DOHH2 (cell line): Measurements from ENCODE around the gene CSNK2A3.

Experiments
- EZH2phosphoT487 ChIP-seq: fragments of 200-600 bp; sonication (generic); IDR thresholded peaks from 2 replicates; pipeline ENCODE4 v1.6.1; 2017; ENCODE audit warnings: borderline replicate concordance, mild to moderate bottlenecking, antibody characterized with exemption, low read length, moderate library complexity, mixed read lengths
- TF ChIP-seq, protein P1 (sequence below): fragments of 200-600 bp; sonication (generic); IDR thresholded peaks from one replicate; pipeline ENCODE4 v1.5.1; 2014; ENCODE audit warnings: antibody characterized with exemption, mild to moderate bottlenecking, low read depth, low read length; ENCODE audit not compliant: poor library complexity, severe bottlenecking

DNA sequence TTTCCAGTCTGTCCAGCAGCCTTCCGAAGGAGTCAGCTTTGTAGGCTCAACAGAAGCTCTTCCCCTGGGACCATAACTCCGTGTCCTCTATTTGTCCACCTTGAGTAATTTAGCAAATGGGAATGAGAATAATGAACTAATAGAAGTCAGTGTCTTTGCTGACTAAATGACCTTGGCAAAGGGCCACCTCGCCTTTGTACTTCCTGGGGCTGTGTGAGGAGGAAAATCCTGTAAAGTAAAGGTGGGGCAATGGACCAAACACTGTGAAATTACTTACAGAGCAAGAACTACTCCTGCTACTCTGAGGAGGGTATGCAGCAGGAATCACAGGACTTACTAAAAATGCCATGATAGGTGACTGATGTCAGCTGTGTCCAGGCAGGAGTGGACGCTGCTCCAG lies 36.2 kb upstream of the CSNK2A3 start:
- TF ChIP-seq, protein P1, sequence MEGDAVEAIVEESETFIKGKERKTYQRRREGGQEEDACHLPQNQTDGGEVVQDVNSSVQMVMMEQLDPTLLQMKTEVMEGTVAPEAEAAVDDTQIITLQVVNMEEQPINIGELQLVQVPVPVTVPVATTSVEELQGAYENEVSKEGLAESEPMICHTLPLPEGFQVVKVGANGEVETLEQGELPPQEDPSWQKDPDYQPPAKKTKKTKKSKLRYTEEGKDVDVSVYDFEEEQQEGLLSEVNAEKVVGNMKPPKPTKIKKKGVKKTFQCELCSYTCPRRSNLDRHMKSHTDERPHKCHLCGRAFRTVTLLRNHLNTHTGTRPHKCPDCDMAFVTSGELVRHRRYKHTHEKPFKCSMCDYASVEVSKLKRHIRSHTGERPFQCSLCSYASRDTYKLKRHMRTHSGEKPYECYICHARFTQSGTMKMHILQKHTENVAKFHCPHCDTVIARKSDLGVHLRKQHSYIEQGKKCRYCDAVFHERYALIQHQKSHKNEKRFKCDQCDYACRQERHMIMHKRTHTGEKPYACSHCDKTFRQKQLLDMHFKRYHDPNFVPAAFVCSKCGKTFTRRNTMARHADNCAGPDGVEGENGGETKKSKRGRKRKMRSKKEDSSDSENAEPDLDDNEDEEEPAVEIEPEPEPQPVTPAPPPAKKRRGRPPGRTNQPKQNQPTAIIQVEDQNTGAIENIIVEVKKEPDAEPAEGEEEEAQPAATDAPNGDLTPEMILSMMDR: no peak
- TF ChIP-seq EZH2phosphoT487: no peak
